Right atrium auricular region (tissue), 2 donors: ENCODE data around the gene GPC6. TPM values are rescaled to one million over a fixed set of nuclear protein-coding genes. Genes with fewer than 3 reads are reported as not detected.

Experiments used
- DNase-seq: peaks from one replicate; pipeline ENCODE4 v3.0.0-alpha.2; 2019; ENCODE audit warnings: low spot score
- H3K27ac ChIP-seq, 2 donors: fragments of 200-600 bp; sonication (generic); 1 replicate in 1 of 2; 2 replicates in 1 of 2; pipeline ENCODE4 v1.5.1; 2016 to 2019
- H3K27me3 ChIP-seq, 2 donors: fragments of 200-600 bp; sonication (generic); one replicate each; pipeline versions ENCODE4 v1.5.1 to v1.6.0; 2017 to 2019
- H3K36me3 ChIP-seq: fragments of 200-600 bp; sonication (generic); one replicate; pipeline ENCODE4 v1.5.1; 2016
- H3K4me1 ChIP-seq, 2 donors: fragments of 200-600 bp; sonication (generic); one replicate each; pipeline versions ENCODE4 v1.5.1 to v1.6.0; 2017 to 2019
- H3K4me3 ChIP-seq, 2 donors: fragments of 200-600 bp; sonication (generic); 1 replicate in 1 of 2; 2 replicates in 1 of 2; pipeline ENCODE4 v1.5.1; 2017 to 2019; ENCODE audit warnings: mild to moderate bottlenecking in 1 of 2, moderate library complexity in 1 of 2
- H3K9me3 ChIP-seq, 2 donors: fragments of 200-600 bp; sonication (generic); one replicate each; pipeline ENCODE4 v1.5.1; 2019
- total RNA-seq, 2 donors: library from RNA; depleted of rRNA; stranded (reverse); fragments of >200 nt; gene quantifications; one replicate each; pipeline ENCODE4 v1.1.0, GENCODE V29; 2016
- TF ChIP-seq, protein P1 (sequence below), 2 donors: fragments of 200-600 bp; sonication (generic); IDR thresholded peaks; one replicate each; pipeline ENCODE4 v1.5.1; 2019; ENCODE audit warnings: antibody characterized with exemption in 2 of 2

The GPC6 gene
- total RNA-seq, 2 donors from 2014 or later, result 1.3 to 3.8 TPM

DNA sequence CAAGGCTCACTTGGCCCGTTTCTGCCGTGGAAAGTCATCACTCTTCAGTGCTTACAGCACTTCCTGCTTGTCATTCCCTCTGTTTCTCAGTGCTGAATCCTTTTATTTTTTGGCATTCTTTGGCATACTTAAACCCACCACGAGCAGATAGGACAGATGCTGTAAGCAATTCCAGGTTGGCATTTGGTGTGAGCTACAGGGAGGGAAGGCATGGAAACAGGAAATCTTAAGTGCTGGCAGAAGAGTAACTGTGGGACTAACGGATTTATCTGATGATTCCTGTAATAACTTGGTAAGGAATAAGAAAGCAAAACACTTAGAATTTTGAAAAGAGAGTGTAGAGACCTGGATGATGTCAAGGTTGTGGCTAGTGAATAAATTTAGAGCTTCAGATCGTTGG is 273.4 kb downstream of the GPC6 start:
- no peaks in the 10 kb centered on the region for H3K27me3 ChIP-seq
- no peak for DNase-seq
- H3K9me3 ChIP-seq, result no peaks in the 10 kb centered on the region
- no peaks in the 10 kb centered on the region for H3K4me1 ChIP-seq
- no peak overlapping the region for H3K27ac ChIP-seq
- no peak overlapping the region for H3K4me3 ChIP-seq
- H3K36me3 ChIP-seq, result no peaks in the 10 kb centered on the region
- TF ChIP-seq, protein P1, sequence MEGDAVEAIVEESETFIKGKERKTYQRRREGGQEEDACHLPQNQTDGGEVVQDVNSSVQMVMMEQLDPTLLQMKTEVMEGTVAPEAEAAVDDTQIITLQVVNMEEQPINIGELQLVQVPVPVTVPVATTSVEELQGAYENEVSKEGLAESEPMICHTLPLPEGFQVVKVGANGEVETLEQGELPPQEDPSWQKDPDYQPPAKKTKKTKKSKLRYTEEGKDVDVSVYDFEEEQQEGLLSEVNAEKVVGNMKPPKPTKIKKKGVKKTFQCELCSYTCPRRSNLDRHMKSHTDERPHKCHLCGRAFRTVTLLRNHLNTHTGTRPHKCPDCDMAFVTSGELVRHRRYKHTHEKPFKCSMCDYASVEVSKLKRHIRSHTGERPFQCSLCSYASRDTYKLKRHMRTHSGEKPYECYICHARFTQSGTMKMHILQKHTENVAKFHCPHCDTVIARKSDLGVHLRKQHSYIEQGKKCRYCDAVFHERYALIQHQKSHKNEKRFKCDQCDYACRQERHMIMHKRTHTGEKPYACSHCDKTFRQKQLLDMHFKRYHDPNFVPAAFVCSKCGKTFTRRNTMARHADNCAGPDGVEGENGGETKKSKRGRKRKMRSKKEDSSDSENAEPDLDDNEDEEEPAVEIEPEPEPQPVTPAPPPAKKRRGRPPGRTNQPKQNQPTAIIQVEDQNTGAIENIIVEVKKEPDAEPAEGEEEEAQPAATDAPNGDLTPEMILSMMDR (IDR thresholded peaks at IDR 0.05), result no peak

DNA sequence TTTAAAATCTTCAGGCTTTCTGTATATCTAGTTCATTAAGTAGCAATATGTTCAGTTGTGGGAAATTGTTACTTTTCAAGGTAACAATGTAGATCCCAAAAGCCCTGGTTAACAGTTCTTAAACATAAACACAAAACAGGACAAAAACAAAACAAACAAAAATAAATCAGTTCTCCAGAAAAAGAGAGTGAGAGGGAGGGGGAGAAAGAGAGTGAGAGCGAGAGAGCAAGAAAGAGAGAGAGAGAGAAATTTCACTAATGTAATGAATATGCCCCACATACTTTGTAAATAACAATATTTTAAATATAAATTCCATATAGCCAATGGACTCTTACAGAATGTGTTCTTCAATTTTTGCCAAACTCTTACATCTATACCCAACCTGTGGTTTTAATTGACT is 275.5 kb downstream of the GPC6 start:
- no peak for DNase-seq
- H3K4me3 ChIP-seq, result no peak overlapping the region
- no peaks in the 10 kb centered on the region for H3K4me1 ChIP-seq
- no peaks in the 10 kb centered on the region for H3K36me3 ChIP-seq
- H3K27ac ChIP-seq, result no peak overlapping the region
- TF ChIP-seq, protein P1 (IDR thresholded peaks at IDR 0.05), result no peak
- no peaks in the 10 kb centered on the region for H3K9me3 ChIP-seq
- no peaks in the 10 kb centered on the region for H3K27me3 ChIP-seq

DNA sequence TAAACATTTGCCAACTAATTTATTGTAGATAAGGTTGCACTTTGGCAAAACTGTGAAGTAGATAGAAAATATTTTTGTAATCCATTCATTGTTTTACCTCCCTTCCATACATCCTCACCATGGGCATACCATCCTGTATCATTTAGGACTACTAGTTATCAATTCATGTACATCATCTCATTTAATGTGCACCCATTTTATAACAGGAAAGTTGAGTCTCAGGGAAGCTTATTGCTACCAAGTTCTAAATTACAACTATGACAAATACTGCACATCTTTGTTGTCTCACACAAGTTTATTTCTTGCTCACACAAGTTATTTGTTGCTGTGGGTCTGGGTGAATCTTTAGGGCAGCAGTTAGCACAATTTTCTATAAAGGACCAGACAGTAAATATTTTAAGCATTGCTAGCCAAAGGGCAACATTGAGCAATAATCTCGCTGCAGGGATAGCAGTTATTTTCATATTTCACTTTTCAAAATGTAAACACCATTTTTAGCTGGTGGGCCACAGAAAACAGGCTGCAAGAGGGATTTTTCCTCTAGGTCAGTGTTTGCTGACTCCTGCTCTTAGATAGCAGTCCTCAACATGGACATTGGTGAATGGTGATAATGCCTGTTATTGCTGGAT is 276.5 kb downstream of the GPC6 start:
- no peaks in the 10 kb centered on the region for H3K9me3 ChIP-seq
- no peaks in the 10 kb centered on the region for H3K4me1 ChIP-seq
- no peaks in the 10 kb centered on the region for H3K36me3 ChIP-seq
- no peak overlapping the region for H3K4me3 ChIP-seq
- DNase-seq, result no peak
- H3K27ac ChIP-seq, result no peak overlapping the region
- H3K27me3 ChIP-seq, result no peaks in the 10 kb centered on the region
- TF ChIP-seq, protein P1 (IDR thresholded peaks at IDR 0.05), result no peak

DNA sequence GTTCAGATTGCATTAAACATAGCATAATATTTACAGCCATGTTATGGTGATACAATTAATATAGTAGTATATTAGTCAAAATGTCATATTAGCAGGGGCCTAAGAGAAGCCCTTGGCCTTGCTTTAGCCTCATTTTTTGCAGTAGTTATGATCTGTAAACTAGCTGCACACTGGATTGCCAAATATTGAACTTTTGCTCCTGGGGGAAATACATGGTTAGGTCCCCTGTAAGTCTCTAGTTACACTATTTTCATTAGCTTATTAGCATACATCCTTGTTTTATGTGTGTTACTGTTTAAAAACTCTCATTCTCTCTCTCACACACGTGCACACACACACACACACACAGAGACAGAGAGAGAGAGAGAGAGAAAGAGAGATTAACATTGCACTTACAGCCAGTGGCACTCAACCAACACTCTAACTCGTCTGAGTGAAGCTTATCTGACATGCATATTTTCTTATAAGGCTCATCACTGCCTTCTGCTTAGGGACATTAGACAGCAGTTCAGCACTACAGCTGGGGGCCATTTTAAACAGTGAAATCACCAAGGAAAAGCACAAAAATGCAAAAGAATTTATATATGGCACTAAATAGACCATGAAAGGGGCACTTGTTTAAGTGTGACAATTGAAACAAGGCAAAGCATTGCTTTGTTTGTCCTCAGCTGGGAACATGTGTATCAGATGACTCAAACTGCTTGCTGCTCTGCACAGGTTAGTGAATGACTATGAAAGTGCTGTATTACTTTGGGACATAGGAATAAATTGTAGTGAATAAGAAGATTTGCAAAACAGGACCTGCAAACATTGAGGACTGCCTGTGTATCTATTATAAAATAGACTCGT is 278.7 kb downstream of the GPC6 start:
- Histone ChIP-seq H3K9me3 (no peaks in the 10 kb centered on the region), H3K27ac (no peak overlapping the region), H3K4me3 (no peak overlapping the region), H3K4me1 (no peaks in the 10 kb centered on the region), H3K36me3 (no peaks in the 10 kb centered on the region), H3K27me3 (no peaks in the 10 kb centered on the region)
- no peak for DNase-seq
- TF ChIP-seq, protein P1 (IDR thresholded peaks at IDR 0.05), result no peak

DNA sequence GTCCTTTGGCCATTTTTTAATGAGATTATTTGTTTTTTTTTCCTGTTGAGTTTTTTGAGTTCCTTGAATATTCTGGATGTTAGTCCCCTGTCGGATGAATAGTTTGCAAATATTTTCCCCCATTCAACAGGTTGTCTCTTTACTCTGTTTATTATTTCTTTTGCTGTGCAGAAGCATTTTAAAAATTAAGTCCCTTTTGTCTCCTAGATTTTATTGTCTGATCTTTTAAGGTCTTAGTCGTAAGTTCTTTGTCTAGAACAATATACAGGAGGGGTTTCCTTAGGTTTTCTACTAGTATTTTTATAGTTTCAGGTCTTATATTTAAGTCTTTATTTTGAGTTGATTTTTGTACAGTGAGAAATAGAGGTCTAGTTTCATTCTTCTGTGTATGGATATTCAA is 284.4 kb downstream of the GPC6 start:
- no peak overlapping the region for H3K27ac ChIP-seq
- no peaks in the 10 kb centered on the region for H3K27me3 ChIP-seq
- no peaks in the 10 kb centered on the region for H3K36me3 ChIP-seq
- DNase-seq, result no peak
- TF ChIP-seq, protein P1 (IDR thresholded peaks at IDR 0.05), result no peak
- H3K9me3 ChIP-seq, result no peaks in the 10 kb centered on the region
- H3K4me3 ChIP-seq, result no peak overlapping the region
- H3K4me1 ChIP-seq, result no peaks in the 10 kb centered on the region
